Measurements from ENCODE around the gene TMPRSS9. TPM values are rescaled to one million over a fixed set of nuclear protein-coding genes. Genes with fewer than 3 reads are reported as not detected.

The TMPRSS9 gene
- total and polyA plus RNA-seq, 2 of the 13 experiments (the other 11 are each of a cell fraction or from before 2014, with no cell fraction given), result 2.5 to 5.2 TPM

GRCh38 chr19:2462635-2463421 is 102.8 kb downstream of the TMPRSS9 start (continued):
- TF ChIP-seq HIC2 (CRISPR knock-in tag; IDR thresholded peaks at IDR 0.05; ENCODE audit: low read depth) (peak; percentile 61; the same call in 1 of the 2 replicates), JUND (CRISPR knock-in tag; IDR thresholded peaks at IDR 0.05) (no peak), TMF1 (CRISPR knock-in tag; IDR thresholded peaks at IDR 0.05; ENCODE audit: low read depth) (peak; percentile 72), HOXA7 (CRISPR knock-in tag; IDR thresholded peaks at IDR 0.05) (no peak), MBNL3 (CRISPR knock-in tag; conservative IDR thresholded peaks at IDR 0.05) (0 out of 2 replicates have a peak, but pooled peaks have one; percentile 61), NBN (conservative IDR thresholded peaks at IDR 0.05) (no peak), MIXL1 (CRISPR knock-in tag; IDR thresholded peaks at IDR 0.05) (peak; percentile 52), FOXO1 (CRISPR knock-in tag; IDR thresholded peaks at IDR 0.05) (0 out of 2 replicates have a peak, but pooled peaks have one; percentile 48), IKZF5 (CRISPR knock-in tag; IDR thresholded peaks at IDR 0.05) (peak; percentile 87), NCOA2 (CRISPR knock-in tag; IDR thresholded peaks at IDR 0.05) (peak; percentile 76), REL (CRISPR knock-in tag; conservative IDR thresholded peaks at IDR 0.05) (no peak), SP5 (CRISPR knock-in tag; IDR thresholded peaks at IDR 0.05; ENCODE audit: borderline replicate concordance, low read depth) (no peak), ZNF879 (CRISPR knock-in tag; IDR thresholded peaks at IDR 0.05) (no peak), HMG20B (CRISPR knock-in tag; conservative IDR thresholded peaks at IDR 0.05) (peak; percentile 76), MEIS2 (CRISPR knock-in tag; IDR thresholded peaks at IDR 0.05) (peak; percentile 78), MXI1 (IDR thresholded peaks at IDR 0.05; ENCODE audit: borderline replicate concordance, low read depth, low read length) (peak; percentile 67; the same call in 1 of the 3 replicates), ZNF282 (IDR thresholded peaks at IDR 0.05; ENCODE audit: partially characterized antibody) (no peak), SRF (IDR thresholded peaks at IDR 0.05; ENCODE audit: low read depth, low read length) (peak; percentile 64; the same call in 1 of the 2 replicates), GLMP (CRISPR knock-in tag; IDR thresholded peaks at IDR 0.05; ENCODE audit: borderline replicate concordance) (no peak), ZNF33A (CRISPR knock-in tag; IDR thresholded peaks at IDR 0.05; ENCODE audit: borderline replicate concordance) (no peak; the same call in 1 of the 2 replicates), SOX5 (CRISPR knock-in tag; IDR thresholded peaks at IDR 0.05; ENCODE audit: borderline replicate concordance) (peak; percentile 48), ZFY (CRISPR knock-in tag; IDR thresholded peaks at IDR 0.05) (peak; percentile 29; the same call in 1 of the 2 replicates), NCOA5 (CRISPR knock-in tag; IDR thresholded peaks at IDR 0.05) (0 out of 2 replicates have a peak, but pooled peaks have one; percentile 29)
